Stimulated activated CD4-positive, alpha-beta T cell treated with anti-CD3 and anti-CD28 coated beads, TNF-alpha, amount 100 ng/mL, for 4 hours (primary cell): Measurements from ENCODE around the gene AHRR.

Experiments used
- DNase-seq, 3 experiments: peaks; one replicate each; pipeline ENCODE4 v3.0.0-alpha.2; 2020; ENCODE audit warnings: low read depth in 3 of 3

AHRR gene

GRCh38 chr5:429453-430188 is 108.1 kb downstream of the AHRR start:
- no peak for DNase-seq

GRCh38 chr5:430214-430925 is 108.9 kb downstream of the AHRR start:
- no peak for DNase-seq

GRCh38 chr5:431001-431710 is 109.6 kb downstream of the AHRR start:
- peak in 2 of 3 experiments; percentile 29 to 37 for DNase-seq

- DNase-seq = no peak
Observed at GRCh38 chr5:431711-432050, 110.2 kb downstream of the AHRR start.

- DNase-seq = no peak
Observed at GRCh38 chr5:432201-432927, 110.8 kb downstream of the AHRR start.

GRCh38 chr5:432928-433791 is 111.6 kb downstream of the AHRR start:
- no peak for DNase-seq

GRCh38 chr5:433836-434235 is 112.3 kb downstream of the AHRR start:
- no peak for DNase-seq

- no peak for DNase-seq
Observed at GRCh38 chr5:434443-435146, 113.1 kb downstream of the AHRR start.

GRCh38 chr5:435156-435790 is 113.8 kb downstream of the AHRR start:
- DNase-seq = no peak

GRCh38 chr5:435961-436640 is 114.6 kb downstream of the AHRR start:
- DNase-seq = no peak

GRCh38 chr5:436641-436975 is 115.1 kb downstream of the AHRR start:
- DNase-seq = no peak

GRCh38 chr5:437281-437771 is 115.8 kb downstream of the AHRR start:
- DNase-seq = no peak

- DNase-seq = no peak
Observed at GRCh38 chr5:438481-438981, 117.0 kb downstream of the AHRR start.

- DNase-seq = no peak
Observed at GRCh38 chr5:439181-439580, 117.7 kb downstream of the AHRR start.

GRCh38 chr5:439636-440035 is 118.1 kb downstream of the AHRR start:
- no peak for DNase-seq

GRCh38 chr5:440401-441201 is 119.1 kb downstream of the AHRR start:
- no peak for DNase-seq

- DNase-seq = no peak
Observed at GRCh38 chr5:441996-442334, 120.5 kb downstream of the AHRR start.
